ENCODE measurements around the gene SPART. TPM values are rescaled to one million over a fixed set of nuclear protein-coding genes. Genes with fewer than 3 reads are reported as not detected.
A peak's percentile ranks its signal among the peaks of the same experiment; 100 is the strongest.

Gene SPART
- polyA plus RNA-seq, 2 of the 4 experiments (the other 2 are of a cell fraction), result 33.9 to 37.0 TPM

DNA sequence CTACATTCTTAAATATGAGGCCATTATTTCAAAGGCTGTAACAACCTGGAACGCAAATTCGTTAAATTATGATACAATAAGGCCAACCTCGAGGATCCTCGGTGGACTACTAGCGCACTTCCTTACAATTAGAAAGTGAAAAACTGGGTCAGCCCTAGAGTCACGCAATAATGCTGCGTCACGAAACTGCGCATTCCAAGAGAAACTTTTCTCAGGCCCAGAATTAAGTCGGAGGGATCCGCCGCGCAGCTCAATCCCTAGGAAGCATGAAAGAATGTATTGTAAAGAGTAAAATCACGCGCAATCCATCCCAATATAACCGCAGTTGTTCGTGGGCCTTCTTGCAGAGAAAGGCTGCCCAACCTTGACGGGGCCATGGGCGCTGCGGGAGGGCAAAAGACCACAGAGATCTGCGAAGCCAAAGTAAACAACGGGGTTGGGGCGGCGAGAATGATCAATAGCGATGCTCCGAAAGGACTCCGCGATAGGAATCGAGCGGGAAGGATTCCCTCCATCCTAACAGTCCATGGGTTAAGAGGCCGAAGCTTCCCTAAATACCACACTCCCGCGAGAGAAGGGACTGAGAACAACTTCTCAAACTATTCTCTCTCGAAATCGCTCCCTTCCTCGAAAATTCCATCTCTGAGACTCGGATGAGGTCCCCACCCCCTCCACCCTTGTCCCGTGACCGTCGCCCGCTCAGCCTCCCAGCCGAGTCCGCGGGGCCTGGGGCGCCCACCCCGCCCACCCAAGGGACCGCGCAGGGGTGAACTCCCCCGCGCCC is 564 bp downstream of the SPART start:
- H3K27ac ChIP-seq, result peak overlapping the region; percentile 97
- peaks cover 20% of the 10 kb centered on the region for H3K4me1 ChIP-seq
- FAIRE-seq (no peak), ATAC-seq (peak; percentile 70 to 73), DNase-seq (ENCODE audit: low read depth in 1 of 2, low spot score in 1 of 2) (peak; percentile 14 to 69)
- H3K4me3 ChIP-seq, result peak overlapping the region; percentile 85
- POLR2A ChIA-PET, result interaction anchor here (1.1 kb wide), 1 partner anchor 654 kb away, joined by 3 read pairs; the partner anchor contains the start of gene ALG5
- CTCF ChIA-PET, result interaction anchor here (0.6 to 2.1 kb wide), 4 partner anchors 16 to 63 kb away, joined by 3 to 11 read pairs (median 5); no protein-coding TSS in a partner anchor
- TF ChIP-seq JUN (IDR thresholded peaks at IDR 0.05) (0 out of 5 replicates have a peak, but pooled peaks of 1 of the 2 experiments have one; percentile 2), NFE2L2 (conservative IDR thresholded peaks at IDR 0.05; ENCODE audit: low read length) (peak; percentile 46; the same call in 1 of the 2 replicates), MAFK (IDR thresholded peaks at IDR 0.05; ENCODE audit: partially characterized antibody) (peak; percentile 86), CHD4 (IDR thresholded peaks at IDR 0.05; ENCODE audit: borderline replicate concordance) (no peak), PHF8 (IDR thresholded peaks at IDR 0.05; ENCODE audit: borderline replicate concordance, low read depth) (0 out of 2 replicates have a peak, but pooled peaks have one; percentile 33), CBX8 (IDR thresholded peaks at IDR 0.05) (no peak)
- TF ChIP-seq, protein P1, sequence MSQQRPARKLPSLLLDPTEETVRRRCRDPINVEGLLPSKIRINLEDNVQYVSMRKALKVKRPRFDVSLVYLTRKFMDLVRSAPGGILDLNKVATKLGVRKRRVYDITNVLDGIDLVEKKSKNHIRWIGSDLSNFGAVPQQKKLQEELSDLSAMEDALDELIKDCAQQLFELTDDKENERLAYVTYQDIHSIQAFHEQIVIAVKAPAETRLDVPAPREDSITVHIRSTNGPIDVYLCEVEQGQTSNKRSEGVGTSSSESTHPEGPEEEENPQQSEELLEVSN (IDR thresholded peaks at IDR 0.05; ENCODE audit: borderline replicate concordance, low read depth), result 0 out of 2 replicates have a peak, but pooled peaks have one; percentile 8
- no peaks in the 10 kb centered on the region for H3K9me3 ChIP-seq
- under 1% methylated on average over 30 of the region's 50 CpGs for WGBS (ENCODE audit: missing lambda C conversion rate)
- H3K4me2 ChIP-seq, result peak overlapping the region; percentile 97

DNA sequence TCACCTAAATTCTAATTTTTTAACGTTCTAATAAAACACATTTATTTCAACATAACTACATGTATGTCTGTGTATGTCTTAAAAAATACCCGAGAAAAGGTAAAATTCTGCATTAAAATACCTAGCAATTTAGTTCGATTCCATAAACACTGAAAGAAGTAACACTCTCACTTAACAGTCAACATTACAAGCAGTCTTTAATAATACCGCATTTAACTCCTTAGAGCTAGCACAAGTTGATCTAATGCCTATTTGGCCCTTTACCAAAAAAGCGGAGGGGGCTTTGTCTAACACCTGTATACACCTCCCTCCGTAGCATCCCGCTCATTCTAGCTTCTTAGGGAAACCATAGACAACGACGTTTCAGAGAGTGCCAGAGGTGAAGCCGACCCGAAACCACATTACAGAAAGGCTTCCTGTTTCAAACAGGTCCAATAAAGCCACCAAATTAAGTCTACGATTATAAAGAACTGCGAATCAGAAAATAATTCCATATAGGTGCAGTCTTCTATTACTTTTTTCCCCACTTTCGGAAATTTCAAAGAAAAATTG is 1.2 kb downstream of the SPART start:
- H3K4me1 ChIP-seq, result peaks cover 20% of the 10 kb centered on the region
- TF ChIP-seq NPAS2 (CRISPR knock-in tag; IDR thresholded peaks at IDR 0.05; ENCODE audit: borderline replicate concordance), result no peak
- no peak for TF ChIP-seq TP53 (CRISPR knock-in tag; IDR thresholded peaks at IDR 0.05)
- no peak for TF ChIP-seq EHF (CRISPR knock-in tag; IDR thresholded peaks at IDR 0.05)
- no peak for TF ChIP-seq RAD21 (conservative IDR thresholded peaks at IDR 0.05 in 1 of 2, IDR thresholded peaks at IDR 0.05 in 1 of 2)
- no peak for TF ChIP-seq RCOR1 (IDR thresholded peaks at IDR 0.05; ENCODE audit: low read depth, low read length)
- no peak for TF ChIP-seq SMC3 (IDR thresholded peaks at IDR 0.05)
- TF ChIP-seq ZFP36 (IDR thresholded peaks at IDR 0.05; ENCODE audit: borderline replicate concordance, partially characterized antibody), result no peak
- TF ChIP-seq, protein P2, sequence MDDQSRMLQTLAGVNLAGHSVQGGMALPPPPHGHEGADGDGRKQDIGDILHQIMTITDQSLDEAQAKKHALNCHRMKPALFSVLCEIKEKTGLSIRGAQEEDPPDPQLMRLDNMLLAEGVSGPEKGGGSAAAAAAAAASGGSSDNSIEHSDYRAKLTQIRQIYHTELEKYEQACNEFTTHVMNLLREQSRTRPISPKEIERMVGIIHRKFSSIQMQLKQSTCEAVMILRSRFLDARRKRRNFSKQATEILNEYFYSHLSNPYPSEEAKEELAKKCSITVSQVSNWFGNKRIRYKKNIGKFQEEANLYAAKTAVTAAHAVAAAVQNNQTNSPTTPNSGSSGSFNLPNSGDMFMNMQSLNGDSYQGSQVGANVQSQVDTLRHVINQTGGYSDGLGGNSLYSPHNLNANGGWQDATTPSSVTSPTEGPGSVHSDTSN (IDR thresholded peaks at IDR 0.05), result no peak
- no peak for TF ChIP-seq MAFK (IDR thresholded peaks at IDR 0.05; ENCODE audit: partially characterized antibody)
- TF ChIP-seq, protein P3, sequence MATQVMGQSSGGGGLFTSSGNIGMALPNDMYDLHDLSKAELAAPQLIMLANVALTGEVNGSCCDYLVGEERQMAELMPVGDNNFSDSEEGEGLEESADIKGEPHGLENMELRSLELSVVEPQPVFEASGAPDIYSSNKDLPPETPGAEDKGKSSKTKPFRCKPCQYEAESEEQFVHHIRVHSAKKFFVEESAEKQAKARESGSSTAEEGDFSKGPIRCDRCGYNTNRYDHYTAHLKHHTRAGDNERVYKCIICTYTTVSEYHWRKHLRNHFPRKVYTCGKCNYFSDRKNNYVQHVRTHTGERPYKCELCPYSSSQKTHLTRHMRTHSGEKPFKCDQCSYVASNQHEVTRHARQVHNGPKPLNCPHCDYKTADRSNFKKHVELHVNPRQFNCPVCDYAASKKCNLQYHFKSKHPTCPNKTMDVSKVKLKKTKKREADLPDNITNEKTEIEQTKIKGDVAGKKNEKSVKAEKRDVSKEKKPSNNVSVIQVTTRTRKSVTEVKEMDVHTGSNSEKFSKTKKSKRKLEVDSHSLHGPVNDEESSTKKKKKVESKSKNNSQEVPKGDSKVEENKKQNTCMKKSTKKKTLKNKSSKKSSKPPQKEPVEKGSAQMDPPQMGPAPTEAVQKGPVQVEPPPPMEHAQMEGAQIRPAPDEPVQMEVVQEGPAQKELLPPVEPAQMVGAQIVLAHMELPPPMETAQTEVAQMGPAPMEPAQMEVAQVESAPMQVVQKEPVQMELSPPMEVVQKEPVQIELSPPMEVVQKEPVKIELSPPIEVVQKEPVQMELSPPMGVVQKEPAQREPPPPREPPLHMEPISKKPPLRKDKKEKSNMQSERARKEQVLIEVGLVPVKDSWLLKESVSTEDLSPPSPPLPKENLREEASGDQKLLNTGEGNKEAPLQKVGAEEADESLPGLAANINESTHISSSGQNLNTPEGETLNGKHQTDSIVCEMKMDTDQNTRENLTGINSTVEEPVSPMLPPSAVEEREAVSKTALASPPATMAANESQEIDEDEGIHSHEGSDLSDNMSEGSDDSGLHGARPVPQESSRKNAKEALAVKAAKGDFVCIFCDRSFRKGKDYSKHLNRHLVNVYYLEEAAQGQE (IDR thresholded peaks at IDR 0.05), result no peak
- TF ChIP-seq, protein P4, sequence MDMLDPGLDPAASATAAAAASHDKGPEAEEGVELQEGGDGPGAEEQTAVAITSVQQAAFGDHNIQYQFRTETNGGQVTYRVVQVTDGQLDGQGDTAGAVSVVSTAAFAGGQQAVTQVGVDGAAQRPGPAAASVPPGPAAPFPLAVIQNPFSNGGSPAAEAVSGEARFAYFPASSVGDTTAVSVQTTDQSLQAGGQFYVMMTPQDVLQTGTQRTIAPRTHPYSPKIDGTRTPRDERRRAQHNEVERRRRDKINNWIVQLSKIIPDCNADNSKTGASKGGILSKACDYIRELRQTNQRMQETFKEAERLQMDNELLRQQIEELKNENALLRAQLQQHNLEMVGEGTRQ (IDR thresholded peaks at IDR 0.05), result no peak
- POLR2A ChIA-PET, result interaction anchor here (1.1 kb wide), 1 partner anchor 654 kb away, joined by 3 read pairs; the partner anchor contains the start of gene ALG5
- ATAC-seq, result peak in 1 of 2 experiments; percentile 10; a peak in 1 of 6 replicates
- DNase-seq (ENCODE audit: low read depth in 1 of 2, low spot score in 1 of 2), result no peak
- peak overlapping the region; percentile 97 for H3K4me2 ChIP-seq
- H3K9me3 ChIP-seq, result no peaks in the 10 kb centered on the region
- 8% methylated on average over 14 of the region's 14 CpGs for WGBS (ENCODE audit: missing lambda C conversion rate)
- FAIRE-seq, result no peak
- peak overlapping the region; percentile 85 for H3K4me3 ChIP-seq
- peak overlapping the region; percentile 97 for H3K27ac ChIP-seq
- CTCF ChIA-PET, result interaction anchor here (1.3 kb wide), 1 partner anchor 54 kb away, joined by 3 read pairs; no protein-coding TSS in a partner anchor
